Upper lobe of left lung (tissue), 6 donors: ENCODE measurements around the gene HTRA1. TPM values are rescaled to one million over a fixed set of nuclear protein-coding genes. Genes with fewer than 3 reads are reported as not detected.

Experiments used
- ATAC-seq, 2 donors: fragments of 200-7000 bp; cut with Tn5 transposase; one replicate each; pipeline ENCODE4 v1.9.1; 2022; ENCODE audit warnings: mild to moderate bottlenecking in 2 of 2, moderate library complexity in 2 of 2; ENCODE audit not compliant: low FRiP score in 2 of 2
- DNase-seq, 2 donors: peaks; one replicate each; pipeline ENCODE4 v3.0.0-alpha.2; 2019 to 2020
- H3K27ac ChIP-seq, 4 donors: fragments of 200-600 bp; sonication (generic); one replicate each; pipeline ENCODE4 v1.5.1; 2016 to 2019
- H3K27me3 ChIP-seq, 4 donors: fragments of 200-600 bp; sonication (generic); one replicate each; pipeline ENCODE4 v1.5.1; 2017 to 2019
- H3K36me3 ChIP-seq, 4 donors: fragments of 200-600 bp; sonication (generic); one replicate each; pipeline ENCODE4 v1.5.1; 2016 to 2019
- H3K4me1 ChIP-seq, 4 donors: fragments of 200-600 bp; sonication (generic); one replicate each; pipeline ENCODE4 v1.5.1; 2018 to 2019
- H3K4me3 ChIP-seq, 4 donors: fragments of 200-600 bp; sonication (generic); one replicate each; pipeline ENCODE4 v1.5.1; 2017 to 2019; ENCODE audit warnings: mild to moderate bottlenecking in 2 of 4, moderate library complexity in 1 of 4
- H3K9me3 ChIP-seq, 4 donors: fragments of 200-600 bp; sonication (generic); one replicate each; pipeline ENCODE4 v1.5.1; 2018 to 2019
- CTCF ChIP-seq, 6 experiments: fragments of 450-650 bp in 4 of 6; fragments of 200-600 bp in 2 of 6; sonication (generic) in 2 of 6; IDR thresholded peaks; one replicate each; pipeline ENCODE4 v1.5.1; 2016 to 2019; ENCODE audit warnings: antibody characterized with exemption in 6 of 6
- EP300 ChIP-seq, 4 donors: sonication (generic); formaldehyde crosslinking; IDR thresholded peaks; one replicate each; pipeline ENCODE4 v1.5.1; 2017; ENCODE audit warnings: antibody characterized with exemption in 4 of 4, control low read depth in 2 of 4
- POLR2A ChIP-seq, 4 donors: fragments of 450-650 bp; IDR thresholded peaks; one replicate each; pipeline ENCODE4 v1.5.1; 2016 to 2017; ENCODE audit warnings: antibody characterized with exemption in 4 of 4, mild to moderate bottlenecking in 2 of 4
- POLR2AphosphoS5 ChIP-seq, 2 donors: sonication (generic); formaldehyde crosslinking; IDR thresholded peaks; one replicate each; pipeline ENCODE4 v1.5.1; 2017; ENCODE audit warnings: antibody characterized with exemption in 2 of 2
- WGBS, 2 donors: methylation state at CpG; one replicate each; pipeline ENCODE4 v1.1.5; 2017 to 2018; 5-methylcytosine and 5-hydroxymethylcytosine counted together
- total RNA-seq, 6 donors: library from RNA; depleted of rRNA in 4 of 6; stranded (reverse); fragments of >200 nt in 4 of 6; gene quantifications; one replicate each; pipeline versions ENCODE4 v1.1.0 to v1.2.1, GENCODE V29; 2016 to 2021
- donor health status: DM: no; HTN: no; CAD: no; lungs with moderate emphysema.
- donor health status: DM: no; HTN: yes; CAD: no; lungs with severe emphysema.

HTRA1 gene
- total RNA-seq, 6 donors from 2014 or later = 20.7 to 72.8 (median 36.2) TPM

GRCh38 chr10:122465401-122466040 lies 4.2 kb downstream of the HTRA1 start:
- Histone ChIP-seq H3K27ac (no peak overlapping the region), H3K27me3 (peaks cover 0 to 9% (median 0%) of the 10 kb centered on the region in 4 donors), H3K4me1 (peaks cover 19 to 47% (median 26%) of the 10 kb centered on the region in 4 donors), H3K36me3 (no peaks in the 10 kb centered on the region), H3K4me3 (no peak overlapping the region), H3K9me3 (no peaks in the 10 kb centered on the region)
- ATAC-seq = no peak
- no peak for DNase-seq
- TF ChIP-seq EP300 (IDR thresholded peaks at IDR 0.05) (no peak), POLR2AphosphoS5 (IDR thresholded peaks at IDR 0.05) (no peak), CTCF (IDR thresholded peaks at IDR 0.05) (no peak), POLR2A (IDR thresholded peaks at IDR 0.05) (no peak)
- WGBS, 2 donors = 79 to 93% methylated on average over 6 of the region's 6 CpGs

- ATAC-seq = no peak
- WGBS, 2 donors = 73 to 82% methylated on average over 8 of the region's 8 CpGs
- Histone ChIP-seq H3K27me3 (no peaks in the 10 kb centered on the region), H3K9me3 (no peaks in the 10 kb centered on the region), H3K27ac (no peak overlapping the region), H3K36me3 (no peaks in the 10 kb centered on the region), H3K4me3 (no peak overlapping the region), H3K4me1 (peaks cover 14 to 41% (median 21%) of the 10 kb centered on the region in 4 donors)
- TF ChIP-seq CTCF (IDR thresholded peaks at IDR 0.05) (no peak), POLR2A (IDR thresholded peaks at IDR 0.05) (no peak), EP300 (IDR thresholded peaks at IDR 0.05) (no peak), POLR2AphosphoS5 (IDR thresholded peaks at IDR 0.05) (no peak)
- peak in 1 of 2 donors; percentile 33 for DNase-seq
These were observed 5.6 kb downstream of the HTRA1 start for GRCh38 chr10:122466951-122467381.

- Histone ChIP-seq H3K4me3 (no peak overlapping the region), H3K27me3 (no peaks in the 10 kb centered on the region), H3K27ac (no peak overlapping the region), H3K9me3 (no peaks in the 10 kb centered on the region), H3K36me3 (no peaks in the 10 kb centered on the region), H3K4me1 (peaks cover 14 to 34% (median 18%) of the 10 kb centered on the region in 4 donors)
- WGBS, 2 donors = 82% methylated on average over 6 of the region's 6 CpGs
- ATAC-seq = no peak
- no peak for TF ChIP-seq CTCF (IDR thresholded peaks at IDR 0.05)
- TF ChIP-seq EP300 (IDR thresholded peaks at IDR 0.05) = no peak
- TF ChIP-seq POLR2AphosphoS5 (IDR thresholded peaks at IDR 0.05) = no peak
- no peak for TF ChIP-seq POLR2A (IDR thresholded peaks at IDR 0.05)
- DNase-seq = no peak
These were observed 6.3 kb downstream of the HTRA1 start for GRCh38 chr10:122467701-122468100.

GRCh38 chr10:122468307-122468925 lies 7.1 kb downstream of the HTRA1 start:
- Histone ChIP-seq H3K9me3 (no peaks in the 10 kb centered on the region), H3K27me3 (no peaks in the 10 kb centered on the region), H3K27ac (peak overlapping the region in 1 of 4 donors; percentile 27), H3K4me3 (no peak overlapping the region), H3K36me3 (no peaks in the 10 kb centered on the region), H3K4me1 (peaks cover 10 to 27% (median 13%) of the 10 kb centered on the region in 4 donors)
- TF ChIP-seq POLR2A (IDR thresholded peaks at IDR 0.05) (no peak), CTCF (IDR thresholded peaks at IDR 0.05) (no peak), POLR2AphosphoS5 (IDR thresholded peaks at IDR 0.05) (no peak), EP300 (IDR thresholded peaks at IDR 0.05) (no peak)
- DNase-seq (no peak), ATAC-seq (no peak)
- WGBS, 2 donors = 90 to 97% methylated on average over 5 of the region's 5 CpGs
